Measurements from ENCODE around the gene DFFB.

- TF ChIP-seq CTCF (conservative IDR thresholded peaks at IDR 0.05; ENCODE audit: low read depth, low read length) (no peak), EZH2 (IDR thresholded peaks at IDR 0.05; ENCODE audit: low read length, unreplicated experiment) (no peak), EZH2phosphoT487 (IDR thresholded peaks at IDR 0.05; ENCODE audit: borderline replicate concordance, low read length) (no peak)
These were observed 51.7 kb downstream of the DFFB start for GRCh38 chr1:3908886-3909517.
